HG03280 (cell line): ENCODE results near the gene DLL1.

Source experiments
- ATAC-seq: cut with Tn5 transposase; IDR thresholded peaks from one replicate; pipeline ENCODE4 v1.9.1; 2021; ENCODE audit warnings: mild to moderate bottlenecking, moderate library complexity; ENCODE audit not compliant: unreplicated experiment

DLL1 gene

DNA sequence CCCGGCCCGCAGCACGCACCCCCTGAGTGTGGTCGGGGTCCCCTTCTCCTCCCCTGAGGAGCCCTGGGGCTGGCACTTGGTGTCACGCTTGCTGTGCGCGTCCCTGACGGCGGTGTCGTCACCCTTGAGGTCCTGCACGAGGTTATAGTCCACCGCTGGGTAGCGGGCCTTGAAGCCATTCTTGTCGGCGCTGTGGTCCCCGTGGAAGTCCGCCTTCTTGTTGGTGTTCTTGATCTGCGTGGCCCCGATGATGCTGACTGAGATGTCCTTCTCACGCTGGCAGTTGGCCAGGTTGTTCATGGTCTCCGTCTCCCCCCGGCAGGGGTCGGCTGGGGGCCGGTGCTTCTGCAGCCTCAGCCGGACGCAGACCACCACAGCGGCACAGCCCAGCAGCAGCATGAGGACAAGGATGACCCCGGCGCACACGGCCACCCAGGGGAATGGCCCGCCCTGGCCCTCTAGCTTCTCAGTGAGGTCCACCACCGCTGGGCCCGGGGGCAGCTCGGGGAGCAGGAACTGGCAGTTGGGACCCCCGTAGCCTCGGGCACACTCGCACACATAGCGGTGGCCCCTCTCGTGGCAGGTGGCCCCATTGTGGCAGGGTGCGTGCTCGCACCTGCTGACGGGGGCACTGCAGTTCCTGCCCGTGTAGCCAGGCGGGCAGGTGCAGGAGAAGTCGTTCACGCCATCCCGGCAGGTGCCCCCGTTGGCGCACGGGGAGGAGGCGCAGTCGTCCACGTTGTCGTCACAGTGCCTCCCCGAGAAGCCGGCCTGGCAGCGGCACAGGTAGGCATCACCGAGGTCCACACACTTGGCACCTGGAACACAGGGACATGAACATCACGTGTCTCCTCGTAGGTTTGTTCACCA lies 7.4 kb downstream of the DLL1 start:
- ATAC-seq, result no peak

DNA sequence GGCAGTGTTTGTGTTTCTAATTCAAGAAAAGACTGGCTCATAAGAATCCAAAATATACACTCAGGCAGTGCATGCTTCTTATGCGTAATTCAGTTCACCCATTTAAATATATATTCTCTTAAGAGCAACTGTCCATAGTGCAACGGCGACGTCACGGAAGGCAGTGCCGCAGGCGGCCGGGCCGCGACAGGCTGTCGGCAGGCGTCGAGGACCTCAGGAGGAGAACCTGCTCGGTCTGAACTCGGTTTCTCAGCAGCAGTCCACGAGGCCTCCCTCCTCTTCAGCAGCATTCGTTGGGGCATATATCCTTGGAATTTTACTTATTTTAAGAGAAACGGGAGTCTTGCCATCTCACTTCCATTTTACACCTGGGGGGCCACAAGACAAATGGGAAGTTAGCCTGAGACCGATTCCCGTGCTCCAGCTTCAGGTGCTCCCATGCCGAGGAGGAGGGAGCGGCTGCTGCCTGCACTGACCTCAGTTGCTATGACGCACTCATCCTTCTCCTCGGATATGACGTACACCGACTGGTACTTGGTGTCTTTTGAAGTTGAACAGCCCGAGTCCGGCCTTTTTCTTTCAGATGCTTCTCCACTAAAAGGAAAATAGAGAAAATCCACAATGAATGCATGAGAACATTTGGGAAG lies 8.2 kb downstream of the DLL1 start:
- ATAC-seq, result no peak

DNA sequence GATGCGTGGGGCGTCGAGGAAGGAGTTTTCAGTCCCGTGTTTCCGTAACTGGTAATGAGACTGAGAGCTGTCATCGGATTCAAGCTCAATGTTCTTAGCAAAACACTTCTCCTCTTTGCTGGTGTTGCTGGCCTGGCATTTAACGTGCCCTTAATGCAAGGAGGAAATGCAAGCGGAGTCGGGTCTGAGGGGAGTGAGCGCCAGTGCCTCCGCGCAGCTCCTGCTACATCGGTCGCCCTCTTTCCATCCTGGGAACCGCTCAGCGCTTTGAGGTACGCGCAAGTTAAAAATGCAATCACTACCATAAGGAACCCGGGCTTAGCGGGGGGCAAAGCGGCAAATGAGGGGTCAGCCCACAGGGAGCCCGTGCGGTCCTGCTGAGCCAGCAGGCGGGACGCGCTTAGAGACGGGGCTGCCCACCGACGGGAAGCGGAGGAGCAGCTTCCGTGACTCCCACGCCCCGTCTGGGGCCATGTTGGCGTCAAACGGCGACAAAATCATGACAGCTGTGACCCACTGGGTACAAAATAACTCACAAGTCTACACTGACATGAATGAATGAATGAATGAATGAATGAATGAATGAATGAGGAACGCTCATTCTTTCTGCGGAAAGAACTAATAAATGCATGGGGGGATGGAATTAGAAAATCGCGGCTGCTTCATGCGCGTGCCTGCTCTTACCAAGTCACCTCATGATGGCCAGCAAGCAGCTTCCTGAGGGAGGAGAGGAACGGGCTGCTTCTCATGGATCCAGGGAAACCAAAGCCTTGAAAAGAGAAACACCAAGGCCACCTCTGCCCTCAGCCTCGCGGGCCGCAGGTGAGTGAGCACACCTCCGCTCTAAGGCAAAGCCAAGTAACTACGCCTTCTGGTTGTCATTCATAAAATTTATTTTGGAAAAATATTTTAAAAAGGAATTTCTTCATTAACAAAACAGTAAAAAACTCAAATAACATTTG lies 9.3 kb downstream of the DLL1 start:
- no peak for ATAC-seq

DNA sequence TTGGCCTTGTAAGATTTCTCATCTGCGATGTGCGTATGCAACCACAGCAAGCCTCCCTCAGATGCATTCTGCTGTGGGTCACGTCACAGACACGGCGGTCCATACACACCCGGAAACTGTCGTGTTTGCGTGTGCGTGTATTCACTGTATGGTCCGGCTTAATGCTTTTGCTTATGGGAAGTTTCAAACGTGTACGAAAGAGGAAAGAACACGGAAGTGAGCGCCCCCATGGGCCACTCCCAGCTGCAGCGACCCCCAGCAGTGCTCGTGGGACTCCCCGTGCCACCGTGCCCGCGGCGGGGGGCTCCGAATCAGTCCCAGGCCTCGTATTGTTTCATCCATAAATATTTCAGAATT lies 10.2 kb downstream of the DLL1 start:
- no peak for ATAC-seq

DNA sequence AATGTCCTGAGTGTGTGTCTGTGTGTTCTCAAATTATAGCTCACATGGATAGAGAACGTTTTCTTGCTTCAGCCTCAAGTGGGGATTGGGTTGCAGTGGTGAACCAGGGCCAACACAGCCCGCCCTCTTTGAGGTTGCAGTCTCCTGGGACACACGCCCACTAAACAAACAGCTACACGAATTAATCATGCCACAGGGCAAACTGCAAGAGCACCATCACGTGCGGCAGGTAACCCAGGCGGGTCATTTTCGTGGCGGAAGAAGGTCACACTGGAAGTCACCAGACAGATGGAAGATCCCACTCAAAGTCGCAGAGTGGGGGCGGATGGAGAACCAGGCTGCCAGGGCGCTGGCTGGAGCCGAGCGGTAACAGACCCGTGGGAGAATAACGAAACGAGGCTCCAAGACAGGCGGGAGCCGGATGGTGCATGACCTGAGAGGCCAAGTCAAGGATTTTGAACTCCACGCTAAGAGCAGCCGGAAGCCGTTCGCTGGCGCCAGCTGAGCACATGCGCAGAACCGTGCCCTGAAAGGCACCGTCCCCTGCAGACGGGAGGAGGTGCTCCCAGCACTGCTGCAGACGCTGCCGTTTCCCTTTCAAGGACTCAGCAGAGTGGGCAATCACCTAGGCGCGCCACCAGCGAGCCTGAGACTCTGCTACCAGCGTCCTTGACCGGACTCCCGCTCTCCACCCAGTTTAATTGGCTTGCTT lies 10.7 kb downstream of the DLL1 start:
- no peak for ATAC-seq

DNA sequence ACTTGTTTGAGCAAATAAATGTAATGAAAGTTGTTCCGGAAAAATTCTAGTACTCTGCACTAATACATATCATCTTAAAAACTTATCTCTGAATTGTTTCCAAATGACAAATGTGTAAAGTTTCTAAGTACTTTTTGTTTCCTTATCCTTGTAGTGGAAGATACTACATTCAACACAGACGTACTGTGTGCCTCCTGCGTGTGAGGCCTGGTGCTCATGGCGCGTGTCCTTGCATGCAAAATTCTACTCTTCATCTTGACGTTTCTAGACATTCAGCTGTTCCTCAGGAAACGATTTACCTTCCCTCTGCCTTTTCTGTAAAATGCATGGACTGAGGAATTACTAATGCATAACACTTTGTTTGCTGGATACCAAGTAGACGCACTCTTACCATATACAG lies 11.5 kb downstream of the DLL1 start:
- no peak for ATAC-seq

DNA sequence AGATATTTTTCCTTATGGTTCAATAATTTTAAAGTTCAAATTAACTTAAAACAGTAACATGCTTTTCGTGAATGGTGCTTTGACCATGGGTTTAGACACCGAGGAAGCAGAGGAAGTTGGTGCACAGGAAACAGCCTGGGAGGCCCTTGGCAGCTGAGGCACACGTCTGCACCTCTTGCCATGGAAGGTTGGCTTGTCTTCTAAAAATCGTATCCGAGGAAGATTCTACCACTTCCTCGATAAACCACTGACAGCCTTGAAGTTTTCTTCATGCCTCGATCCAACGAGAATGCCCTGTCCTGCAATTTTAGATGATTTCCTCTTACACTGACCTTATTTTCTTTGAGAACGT lies 12.2 kb downstream of the DLL1 start:
- ATAC-seq, result no peak

DNA sequence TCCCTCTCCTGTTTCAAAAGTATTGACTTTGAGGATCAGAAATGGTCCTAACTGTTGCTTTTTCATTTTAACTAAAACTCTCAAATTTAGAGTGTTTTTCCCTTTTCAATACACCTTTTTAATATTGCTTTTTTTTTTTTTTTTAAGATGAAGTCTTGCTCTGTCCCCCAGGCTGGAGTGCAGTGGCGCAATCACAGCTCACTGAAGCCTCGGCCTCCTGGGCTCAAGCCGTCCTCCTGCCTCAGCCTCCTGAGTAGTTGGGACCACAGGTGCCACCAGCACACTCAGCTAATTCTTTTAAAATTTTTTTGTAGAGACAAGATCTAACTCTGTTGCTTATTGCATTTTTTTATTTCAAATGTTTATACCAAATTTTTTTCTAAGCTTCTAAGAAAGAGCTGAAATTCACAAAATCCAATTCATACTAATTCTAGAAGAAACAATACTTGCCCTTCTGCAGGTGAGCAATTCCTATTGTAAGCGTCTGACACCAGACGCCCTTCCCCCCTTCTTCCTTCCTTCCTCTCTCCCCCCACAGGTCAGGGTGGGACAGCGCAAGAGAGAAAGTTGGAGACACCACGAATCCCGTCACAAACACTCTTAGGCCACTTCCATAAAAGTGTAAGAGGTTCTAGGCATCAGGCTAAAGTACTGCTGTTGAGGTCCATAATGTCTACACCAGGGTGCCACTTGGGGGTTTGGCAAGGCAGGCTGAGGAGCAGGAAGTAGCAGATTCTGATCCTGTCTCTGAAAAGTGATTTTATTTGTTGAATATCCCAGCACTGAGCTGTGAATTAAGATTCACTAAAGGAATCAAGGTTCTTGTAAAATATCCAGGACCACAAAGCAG lies 12.8 kb downstream of the DLL1 start:
- ATAC-seq, result no peak

DNA sequence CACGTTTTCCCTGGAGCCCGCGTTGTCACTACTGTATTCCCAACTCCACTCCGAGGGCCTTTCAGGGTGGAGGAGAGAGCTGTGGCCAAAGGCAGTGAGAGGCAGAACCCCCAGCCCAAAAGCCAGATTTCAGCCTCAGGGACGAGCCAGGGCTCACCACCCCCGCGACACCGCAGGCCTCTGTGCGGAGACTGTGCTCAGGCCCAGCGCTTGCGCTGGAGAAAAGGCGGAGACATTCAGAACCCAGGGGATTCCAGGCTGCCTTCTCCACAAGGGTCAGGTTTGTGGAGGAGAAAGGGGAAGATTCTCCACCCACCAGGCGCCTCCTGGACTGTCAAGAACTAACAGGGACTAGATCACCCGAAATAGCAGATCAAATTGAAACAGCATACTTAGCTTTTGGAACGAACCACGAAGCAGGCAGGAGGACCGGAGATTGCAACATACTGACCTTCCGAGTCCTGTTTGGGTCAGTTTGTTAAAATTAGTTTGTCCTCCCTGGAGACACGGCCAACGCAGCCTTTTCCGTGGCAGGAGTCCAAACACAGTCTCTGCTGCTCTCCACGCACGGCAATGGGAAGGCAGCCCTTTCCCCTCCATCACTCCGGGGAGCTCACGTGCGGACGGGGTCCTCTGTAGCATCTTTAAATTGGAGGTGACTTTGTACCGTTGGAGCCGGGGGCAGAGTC lies 14.4 kb downstream of the DLL1 start:
- no peak for ATAC-seq

DNA sequence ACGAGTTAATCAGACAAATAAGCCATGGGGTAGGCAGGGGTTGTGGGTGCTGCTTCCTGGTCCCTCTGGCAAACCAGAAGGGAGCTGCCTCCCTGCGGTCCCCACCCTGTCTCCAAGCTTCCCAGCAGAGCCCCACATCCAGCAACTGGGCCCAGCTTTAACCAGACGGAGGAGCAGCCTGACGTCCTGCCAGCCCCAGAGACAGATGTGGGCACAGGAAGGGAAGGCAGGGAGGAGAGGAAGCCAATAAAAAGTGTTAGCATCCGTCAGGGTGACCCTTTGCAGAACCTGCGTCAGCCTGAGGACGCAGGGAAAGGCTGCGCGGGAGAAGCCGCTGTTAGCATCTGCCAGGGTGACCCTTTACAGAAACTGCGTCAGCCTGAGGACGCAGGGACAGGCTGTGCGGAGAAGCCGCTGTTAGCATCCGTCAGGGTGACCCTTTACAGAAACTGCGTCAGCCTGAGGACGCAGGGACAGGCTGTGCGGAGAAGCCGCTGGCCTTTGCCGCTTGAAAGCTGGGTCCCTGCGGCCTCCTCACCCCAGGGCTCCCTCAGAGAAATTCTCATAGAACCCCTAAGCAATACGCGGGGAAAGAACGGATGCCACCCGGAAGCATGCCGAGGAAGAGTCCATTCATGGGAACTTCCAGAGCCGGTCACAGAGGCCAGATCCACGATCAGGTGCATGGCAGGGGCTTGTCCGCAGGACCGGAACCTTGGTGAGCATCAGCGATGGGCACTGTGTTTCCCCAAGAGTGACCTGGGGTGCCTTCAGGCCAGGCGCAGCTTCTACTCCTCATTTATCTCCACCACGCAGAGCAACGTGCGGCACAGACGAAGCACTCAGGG lies 15.9 kb downstream of the DLL1 start:
- no peak for ATAC-seq

DNA sequence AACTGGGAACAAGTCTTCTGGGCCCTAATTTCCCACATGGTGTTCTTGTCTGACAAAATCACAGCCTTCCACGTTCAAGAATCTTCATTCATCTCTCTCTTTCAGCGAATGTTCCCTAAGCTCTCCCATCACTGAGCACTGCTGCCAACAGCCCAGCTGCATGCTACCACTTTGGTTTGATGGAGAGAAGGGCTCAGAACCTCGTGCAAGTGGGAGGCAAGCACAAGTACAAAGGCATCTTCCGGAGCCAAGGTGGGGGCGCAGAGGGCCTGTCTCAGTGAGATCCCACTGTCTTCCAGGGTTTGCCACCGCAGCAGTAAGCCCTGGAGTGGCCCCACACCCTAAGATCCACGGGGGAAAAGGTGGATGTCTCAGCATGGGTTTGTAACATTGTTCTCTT lies 17.2 kb downstream of the DLL1 start:
- ATAC-seq, result no peak

DNA sequence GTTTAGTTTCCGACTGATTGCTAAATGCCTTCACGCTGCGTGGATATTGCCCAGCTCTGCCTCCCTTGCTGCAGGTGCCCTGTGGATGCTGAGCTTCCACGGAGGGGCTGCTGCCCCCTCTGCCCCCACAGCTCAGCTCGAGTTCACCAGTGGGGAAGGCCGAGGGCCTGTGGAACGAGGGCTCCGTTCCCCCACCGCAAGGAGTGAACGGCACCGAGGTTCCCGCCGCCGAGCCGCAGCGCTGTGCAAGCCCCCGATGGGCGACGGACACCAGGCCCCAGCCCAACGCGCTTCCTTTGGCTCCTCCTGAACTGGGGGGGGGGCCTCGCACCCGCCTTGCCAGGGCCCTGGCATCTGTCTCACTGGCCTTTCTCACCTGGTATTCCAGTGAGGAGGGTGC lies 17.7 kb downstream of the DLL1 start:
- no peak for ATAC-seq

DNA sequence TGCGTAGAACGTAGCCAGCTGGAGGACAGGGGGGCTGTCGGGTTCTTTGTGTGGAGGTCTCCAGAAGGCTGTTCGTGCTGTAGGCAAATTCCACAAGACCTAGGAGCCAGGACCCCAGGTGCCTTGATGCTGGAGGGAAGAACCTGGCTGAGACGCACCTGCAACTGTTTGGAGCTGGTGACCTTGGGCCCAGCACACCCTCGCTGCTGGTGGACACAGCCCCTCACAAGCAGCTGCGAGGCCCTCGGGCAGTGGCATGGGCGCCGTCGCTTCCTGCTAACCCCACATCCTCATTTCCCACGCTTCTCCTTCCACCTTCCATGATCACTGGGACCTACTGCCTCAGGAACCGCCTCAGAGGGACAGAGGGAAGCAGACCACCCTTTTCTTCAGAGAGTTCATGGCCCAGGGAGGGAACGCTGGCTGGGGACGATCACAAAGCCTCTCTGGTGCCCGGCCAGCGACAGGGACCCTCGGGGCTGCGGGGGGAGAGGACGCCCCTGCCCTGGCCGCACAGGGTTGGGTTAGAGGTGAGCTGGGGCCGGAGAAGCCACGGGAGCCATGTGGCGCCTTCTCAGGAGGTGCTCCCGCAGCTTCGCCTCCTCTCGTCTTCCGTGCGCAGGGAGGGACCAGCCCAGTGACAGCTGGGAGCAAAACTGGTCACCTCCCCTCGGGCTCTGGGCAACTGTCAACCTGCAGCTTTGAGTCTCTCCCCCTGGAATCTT lies 18.4 kb downstream of the DLL1 start:
- ATAC-seq, result no peak

DNA sequence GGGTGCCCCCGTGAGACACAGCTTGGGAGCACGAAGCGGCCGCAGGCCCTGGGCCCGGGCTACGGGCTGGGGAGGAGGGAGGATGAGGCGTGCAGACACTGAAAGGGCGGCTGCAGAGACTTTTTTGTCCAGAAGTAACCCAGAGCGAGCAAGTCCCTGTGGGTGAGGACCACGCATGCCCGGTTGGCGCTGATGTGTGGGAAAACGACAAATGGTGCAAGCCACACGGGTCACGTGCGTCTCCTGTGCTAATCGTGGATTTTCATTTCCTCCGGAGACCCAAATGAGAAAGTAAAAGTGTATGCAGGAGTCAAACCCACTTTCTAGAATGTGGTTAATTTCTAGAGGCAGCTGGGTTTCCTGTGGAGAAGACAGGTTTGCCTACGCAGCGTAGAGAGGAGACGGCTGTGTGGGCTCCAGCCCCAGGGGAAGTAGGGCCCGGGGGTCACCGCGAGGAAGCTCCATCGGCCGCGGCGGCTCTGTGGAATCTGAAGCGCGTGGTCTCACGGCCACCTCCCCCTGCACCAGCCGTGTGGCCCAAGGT lies 19.0 kb downstream of the DLL1 start:
- ATAC-seq, result peak; percentile 73

DNA sequence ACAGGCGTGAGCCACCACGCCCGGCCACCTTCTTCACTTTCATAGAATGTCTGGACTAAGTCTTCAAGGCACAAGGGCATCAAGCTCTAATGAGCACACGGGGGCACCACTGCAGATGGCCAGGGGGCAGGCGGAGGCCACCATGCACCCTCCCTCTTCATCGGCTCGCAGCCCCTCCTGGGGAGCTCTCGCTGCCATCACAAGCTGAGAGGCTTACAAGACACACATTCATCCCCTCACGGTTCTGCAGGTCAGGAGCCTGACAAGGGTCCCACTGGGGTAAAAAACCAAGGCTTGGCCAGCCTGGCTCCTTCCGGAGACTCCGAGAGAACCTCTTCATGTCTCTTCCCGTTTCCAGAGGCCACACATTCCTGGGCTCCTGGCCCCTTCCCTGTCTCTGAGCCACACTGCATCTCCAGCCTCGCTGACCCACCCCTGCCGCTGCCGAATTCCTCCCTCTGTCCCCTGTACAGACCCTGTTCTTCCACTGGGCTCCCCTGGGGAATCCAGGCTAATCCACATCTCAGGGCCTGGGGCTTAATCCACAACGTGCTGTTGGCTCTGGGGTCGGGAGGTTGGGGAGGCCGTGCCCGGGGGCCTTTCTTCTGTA lies 19.8 kb downstream of the DLL1 start:
- no peak for ATAC-seq

DNA sequence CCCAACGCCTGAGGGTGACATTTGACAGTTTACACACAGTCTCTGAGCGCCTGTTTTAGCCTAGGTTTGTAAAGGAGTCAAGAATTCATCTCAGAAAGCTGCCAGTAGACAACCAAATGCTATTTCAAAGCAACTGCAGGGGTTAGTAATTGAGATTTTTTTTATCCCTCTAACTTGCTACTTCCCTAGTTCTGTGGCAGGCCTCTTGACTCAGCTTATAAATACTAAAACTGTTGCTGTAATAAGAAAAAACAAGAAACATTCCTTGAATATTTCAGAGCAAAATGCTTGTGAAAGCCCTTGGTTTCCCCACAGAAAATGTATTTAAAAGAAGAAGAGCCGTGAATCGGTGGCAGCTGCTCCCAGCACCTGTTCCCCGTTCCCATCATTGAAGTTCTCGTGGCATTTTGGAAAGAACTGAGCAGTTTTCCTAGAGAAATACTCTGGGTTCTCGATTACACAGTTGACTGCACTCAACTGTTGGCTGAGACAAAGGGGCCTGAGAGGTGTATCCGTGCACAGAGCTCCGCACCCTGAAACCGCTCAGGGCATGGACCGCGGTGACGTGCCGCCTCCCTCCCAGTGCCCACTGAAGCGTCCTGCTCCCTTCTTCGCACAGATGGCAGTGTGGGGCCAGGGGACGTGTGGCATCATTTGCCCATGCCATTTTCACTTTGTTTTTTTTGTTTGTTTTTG lies 20.9 kb downstream of the DLL1 start:
- ATAC-seq, result no peak
